ENCODE measurements around the gene LRRN4.

DNA sequence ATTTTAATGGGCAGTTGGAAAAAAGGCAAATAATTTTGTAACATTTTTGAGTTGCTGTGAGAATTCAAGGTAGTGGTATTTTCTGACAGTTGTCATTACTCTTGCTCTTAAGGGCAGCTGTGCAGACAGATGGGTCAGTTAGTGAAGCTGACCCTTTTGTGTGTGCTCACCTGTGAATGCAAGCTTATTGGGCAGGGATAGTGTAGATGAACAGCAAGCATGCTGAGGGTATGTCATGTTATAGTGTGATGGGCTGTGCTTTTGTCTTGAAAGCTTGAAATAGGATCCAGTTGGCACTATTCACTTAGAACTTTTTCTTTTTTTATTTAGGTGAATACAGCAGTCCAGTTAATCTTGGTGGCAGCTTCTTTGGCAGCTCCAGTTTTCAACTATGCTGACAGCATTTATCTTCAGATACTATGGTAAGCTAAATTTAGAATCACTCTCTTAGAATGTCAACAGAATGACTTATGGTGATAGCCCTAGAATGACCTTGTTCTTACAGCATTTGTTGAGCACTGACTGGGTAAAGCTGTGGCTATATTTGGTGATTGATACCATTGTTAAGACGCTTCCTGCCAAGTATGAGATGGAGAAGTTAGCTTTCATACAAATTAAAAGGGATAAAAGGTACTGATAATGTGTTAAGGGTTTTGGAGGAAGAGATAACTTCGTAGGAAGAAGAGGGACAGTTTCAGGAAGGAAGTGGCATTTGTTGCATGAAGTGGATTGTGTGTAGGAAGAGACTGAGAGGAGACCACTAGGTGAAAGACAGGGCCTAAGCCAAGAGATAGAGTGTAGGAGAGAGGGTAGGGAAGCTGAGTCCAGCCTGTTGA is 19.5 kb downstream of the LRRN4 start:
- TF ChIP-seq POLR2A (IDR thresholded peaks at IDR 0.05), result no peak
- TF ChIP-seq, protein P1, sequence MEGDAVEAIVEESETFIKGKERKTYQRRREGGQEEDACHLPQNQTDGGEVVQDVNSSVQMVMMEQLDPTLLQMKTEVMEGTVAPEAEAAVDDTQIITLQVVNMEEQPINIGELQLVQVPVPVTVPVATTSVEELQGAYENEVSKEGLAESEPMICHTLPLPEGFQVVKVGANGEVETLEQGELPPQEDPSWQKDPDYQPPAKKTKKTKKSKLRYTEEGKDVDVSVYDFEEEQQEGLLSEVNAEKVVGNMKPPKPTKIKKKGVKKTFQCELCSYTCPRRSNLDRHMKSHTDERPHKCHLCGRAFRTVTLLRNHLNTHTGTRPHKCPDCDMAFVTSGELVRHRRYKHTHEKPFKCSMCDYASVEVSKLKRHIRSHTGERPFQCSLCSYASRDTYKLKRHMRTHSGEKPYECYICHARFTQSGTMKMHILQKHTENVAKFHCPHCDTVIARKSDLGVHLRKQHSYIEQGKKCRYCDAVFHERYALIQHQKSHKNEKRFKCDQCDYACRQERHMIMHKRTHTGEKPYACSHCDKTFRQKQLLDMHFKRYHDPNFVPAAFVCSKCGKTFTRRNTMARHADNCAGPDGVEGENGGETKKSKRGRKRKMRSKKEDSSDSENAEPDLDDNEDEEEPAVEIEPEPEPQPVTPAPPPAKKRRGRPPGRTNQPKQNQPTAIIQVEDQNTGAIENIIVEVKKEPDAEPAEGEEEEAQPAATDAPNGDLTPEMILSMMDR (IDR thresholded peaks at IDR 0.05), result no peak

Data from tibial nerve (tissue), 3 donors.